Stimulated activated CD8-positive, alpha-beta memory T cell treated with anti-CD3 and anti-CD28 coated beads, Interleukin-4, amount 100 ng/mL, for 4 hours (primary cell): ENCODE measurements around the gene MYOM1.

Experiments
- DNase-seq, 2 donors: peaks; one replicate each; pipeline ENCODE4 v3.0.0-alpha.2; 2020; ENCODE audit warnings: low read depth in 2 of 2, low spot score in 1 of 2

MYOM1 gene

GRCh38 chr18:3153107-3153704 lies 66.6 kb downstream of the MYOM1 start:
- DNase-seq, result no peak

GRCh38 chr18:3152294-3152693 lies 67.5 kb downstream of the MYOM1 start:
- no peak for DNase-seq

- no peak for DNase-seq
Measured at GRCh38 chr18:3151399-3152264, 68.1 kb downstream of the MYOM1 start.

DNA sequence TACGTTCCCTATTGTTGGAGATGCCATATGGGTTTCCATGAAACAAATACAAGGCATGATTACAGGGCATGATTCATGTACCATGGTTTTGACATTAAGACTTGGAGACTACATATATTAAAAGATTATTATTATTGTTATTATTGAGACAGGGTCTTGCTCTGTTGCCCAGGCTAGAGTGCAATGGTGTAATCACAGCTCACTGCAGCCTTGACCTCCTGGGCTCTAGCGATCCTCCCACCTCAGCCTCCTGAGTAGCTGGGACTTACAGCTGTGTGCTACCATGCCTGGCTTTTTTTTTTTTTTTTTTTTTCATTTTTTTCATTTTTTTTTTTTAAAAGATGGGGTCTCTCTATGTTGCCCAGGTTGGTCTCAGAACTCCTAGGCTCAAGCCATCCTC lies 69.1 kb downstream of the MYOM1 start:
- DNase-seq, result no peak

DNA sequence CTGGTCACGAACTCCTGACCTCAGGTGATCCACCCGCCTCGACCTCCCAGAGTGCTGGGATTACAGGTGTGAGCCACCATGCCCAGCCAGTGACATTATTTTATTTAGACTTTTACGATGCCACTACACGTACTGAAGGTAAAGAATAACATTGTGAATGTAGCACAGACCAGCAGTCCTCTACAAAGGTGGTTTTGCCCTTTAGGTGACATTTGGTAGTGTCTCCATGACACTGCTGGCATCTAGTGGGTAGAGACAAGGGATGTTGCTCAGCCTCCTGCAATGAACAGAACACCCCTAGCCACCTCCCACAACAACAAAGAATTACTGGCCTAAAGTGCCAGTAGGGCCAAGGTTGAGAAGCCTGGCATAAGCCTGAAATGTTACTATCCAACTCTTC lies 69.5 kb downstream of the MYOM1 start:
- no peak for DNase-seq

DNA sequence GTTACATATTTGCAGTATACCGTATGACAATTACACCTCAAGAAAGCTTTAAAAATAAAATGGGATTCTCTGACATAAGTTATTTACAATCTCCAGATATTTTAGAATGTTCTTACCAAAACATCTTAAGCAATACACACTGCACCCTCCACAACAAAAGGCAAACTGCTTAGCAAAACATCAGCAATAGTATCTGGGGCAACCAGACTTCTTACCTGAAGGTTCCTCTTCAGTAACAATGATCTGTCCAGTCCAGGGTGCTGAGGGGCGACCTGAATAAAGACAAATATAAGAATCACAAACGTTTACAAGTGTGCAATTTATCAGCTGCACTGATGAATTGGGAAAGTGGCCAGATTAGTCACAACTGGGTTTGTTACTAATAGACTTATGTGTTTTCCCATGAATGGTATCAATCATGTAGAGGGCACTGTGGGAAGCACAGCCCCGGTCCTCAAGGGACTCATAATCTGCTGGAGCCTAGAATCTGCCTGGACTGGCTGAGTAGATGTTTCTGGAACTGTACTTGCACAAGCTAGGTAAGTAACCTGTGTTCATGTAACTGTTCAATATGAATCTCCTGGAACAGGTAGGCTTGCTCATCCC lies 70.7 kb downstream of the MYOM1 start:
- no peak for DNase-seq

DNA sequence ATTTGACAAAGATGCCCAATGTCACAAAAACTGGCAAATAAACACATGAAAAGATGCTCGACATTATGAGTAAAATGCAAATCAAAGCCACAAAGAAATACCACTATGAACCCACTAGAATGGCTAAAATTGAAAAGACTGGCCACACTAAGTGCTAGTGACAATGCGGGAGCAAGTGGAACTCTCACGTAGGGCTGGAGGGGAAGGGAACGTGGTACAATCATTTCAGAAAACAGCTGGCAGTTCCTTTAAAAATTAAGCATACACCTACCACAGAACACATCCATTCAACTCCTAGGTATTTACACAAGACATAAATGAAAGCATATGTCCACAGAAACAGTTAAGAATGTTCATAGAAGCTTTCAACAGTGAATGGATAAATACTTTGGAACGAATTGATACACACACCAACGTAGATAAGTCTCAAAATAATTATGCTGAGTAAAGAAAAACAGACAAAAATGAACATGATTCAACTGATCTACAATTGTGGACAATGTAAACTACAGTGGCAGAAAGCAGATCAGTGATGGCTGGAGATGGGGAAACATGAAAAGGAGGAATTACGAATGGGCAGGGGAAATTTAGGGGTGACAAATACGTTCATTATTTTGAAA lies 71.7 kb downstream of the MYOM1 start:
- DNase-seq, result no peak

DNA sequence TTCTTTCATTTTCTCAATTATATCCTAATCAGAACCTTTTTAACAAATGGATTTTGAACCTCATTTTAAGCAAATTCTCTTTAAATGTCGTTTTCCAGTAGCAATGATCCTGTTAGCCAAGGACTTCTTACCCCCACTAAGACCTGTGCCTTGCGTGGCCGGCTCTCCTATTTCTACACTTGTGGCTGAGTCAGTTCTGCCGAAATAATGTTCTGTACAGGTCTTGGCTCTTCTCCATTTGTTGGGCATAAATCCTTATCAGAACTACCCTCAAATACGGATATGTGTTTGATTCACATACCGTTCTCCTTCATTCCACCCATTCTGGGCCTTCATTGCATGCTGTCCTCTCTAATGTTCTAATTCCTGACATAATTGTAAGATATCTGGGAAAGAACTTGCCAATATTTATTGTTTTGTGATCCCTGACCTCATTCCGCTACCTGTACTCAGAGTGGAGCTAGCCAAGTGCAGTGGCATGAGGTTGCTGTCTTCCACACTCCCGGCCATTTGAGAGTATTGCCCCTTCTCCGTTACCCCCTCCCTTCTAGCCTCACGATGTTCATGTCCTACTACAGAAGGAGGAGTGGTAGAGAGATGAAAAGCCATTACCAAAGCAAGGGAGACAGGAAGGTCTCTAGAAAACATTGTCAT lies 78.7 kb downstream of the MYOM1 start:
- no peak for DNase-seq

GRCh38 chr18:3140342-3140741 lies 79.4 kb downstream of the MYOM1 start:
- no peak for DNase-seq

DNA sequence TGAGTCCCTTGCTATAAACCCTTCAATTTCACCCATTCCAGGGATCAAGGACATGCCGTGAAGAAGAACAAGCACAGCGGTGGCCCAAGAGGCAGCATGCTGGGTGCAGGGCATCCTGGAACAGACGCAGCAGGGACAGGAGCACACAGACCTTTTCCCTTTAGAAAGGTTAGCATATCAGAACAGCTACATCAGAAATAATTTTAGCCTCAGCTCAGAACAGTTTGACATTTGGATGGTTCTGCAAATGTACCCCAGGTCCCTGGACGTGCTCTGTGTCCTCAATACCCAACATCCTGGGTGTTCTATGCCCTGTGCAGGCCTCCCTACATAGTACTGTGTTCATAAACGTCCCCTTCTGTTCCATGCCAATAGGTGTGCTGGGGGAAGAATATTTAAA lies 80.4 kb downstream of the MYOM1 start:
- no peak for DNase-seq

- no peak for DNase-seq
Measured at GRCh38 chr18:3138274-3138975, 81.3 kb downstream of the MYOM1 start.

DNA sequence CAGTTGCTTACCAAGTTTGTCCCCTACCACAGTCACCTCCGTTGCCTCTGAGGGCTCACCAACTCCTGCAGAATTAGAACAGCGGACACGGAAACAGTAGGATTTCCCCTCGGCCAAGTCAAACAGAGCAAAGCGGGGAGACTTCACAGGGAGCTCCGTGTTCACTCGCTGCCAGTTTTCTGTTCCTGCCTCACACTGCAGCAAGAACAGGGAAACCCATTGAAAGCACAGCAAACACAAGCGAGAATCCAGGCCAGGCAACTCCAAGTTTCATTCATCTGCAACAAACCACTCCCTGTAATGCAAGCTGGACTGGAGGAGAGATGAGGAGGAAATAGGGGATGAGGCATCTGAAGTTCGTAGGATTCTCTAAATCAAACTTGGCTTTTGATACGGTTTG lies 84.2 kb downstream of the MYOM1 start:
- DNase-seq, result no peak

DNA sequence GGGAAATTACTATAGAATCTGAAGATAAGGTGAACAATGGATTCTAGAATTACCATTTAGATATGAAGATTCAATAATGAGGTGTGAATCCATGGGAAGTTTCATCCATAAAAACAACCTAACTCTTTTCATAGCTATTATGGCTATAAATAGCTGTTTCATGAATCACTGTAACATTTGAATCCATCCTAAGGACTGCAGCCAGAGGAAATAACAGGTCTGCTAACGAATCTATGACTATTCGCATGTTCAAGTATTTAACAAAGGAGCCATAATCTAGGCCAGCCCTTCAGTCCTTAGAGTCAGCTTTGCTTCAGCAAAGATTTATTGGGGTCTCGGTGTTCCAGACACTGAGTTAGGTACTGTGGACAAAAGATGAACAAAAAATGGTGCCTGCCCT lies 87.1 kb downstream of the MYOM1 start:
- DNase-seq, result no peak

DNA sequence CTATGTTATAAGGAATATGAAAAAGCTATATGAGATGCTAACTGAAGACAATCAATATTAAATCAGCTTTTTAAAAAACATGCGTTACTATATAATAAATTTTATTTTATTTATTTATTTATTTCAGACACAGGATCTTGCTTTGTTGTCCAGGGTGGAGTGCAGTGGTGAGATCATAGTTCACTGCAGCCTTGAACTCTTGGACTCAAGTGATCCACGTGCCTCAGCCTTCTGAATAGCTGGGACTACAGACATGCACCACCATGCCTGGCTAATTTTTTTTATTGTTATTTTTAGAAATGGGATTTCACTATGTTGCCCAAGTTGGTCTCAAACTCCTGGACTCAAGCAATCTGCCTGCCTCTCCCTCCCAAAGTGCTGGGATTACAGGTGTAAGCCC lies 89.4 kb downstream of the MYOM1 start:
- DNase-seq, result no peak

DNA sequence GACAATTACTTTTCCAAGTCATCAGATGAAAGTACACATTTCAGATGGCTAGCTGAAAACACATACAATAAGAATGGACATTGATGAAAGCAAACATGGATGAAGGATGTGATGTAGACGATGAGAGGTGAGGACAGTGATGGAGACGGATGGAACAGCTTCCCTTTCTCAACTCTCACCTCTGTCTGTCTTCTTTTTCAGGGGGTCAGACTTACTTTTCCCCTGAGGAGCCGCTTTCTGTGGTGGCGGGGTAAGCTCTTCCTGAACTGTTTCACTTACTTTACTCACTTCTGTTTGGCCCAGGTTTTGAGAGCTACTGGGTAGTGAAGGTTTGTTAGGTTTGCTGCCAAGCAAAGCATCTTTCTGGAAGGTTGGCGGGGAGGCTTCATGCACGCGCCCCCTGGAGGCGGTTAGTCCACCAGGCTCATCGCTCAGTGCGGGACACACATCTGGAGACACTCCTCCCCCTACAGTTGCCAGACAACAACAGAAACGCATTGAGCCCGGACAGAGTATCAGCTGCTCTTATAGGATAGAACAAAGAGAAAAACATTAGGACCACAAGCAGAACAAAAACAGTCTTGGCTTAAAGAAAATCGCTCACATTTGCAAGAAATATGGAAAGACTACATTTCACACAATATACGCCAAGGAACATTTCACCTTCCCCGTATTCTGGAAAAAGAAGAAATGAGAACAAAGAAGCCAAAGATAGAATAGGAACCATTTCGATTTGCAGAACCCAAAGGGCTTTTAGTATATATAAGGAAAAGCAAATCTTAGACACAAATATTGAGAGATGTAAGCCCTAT lies 90.5 kb downstream of the MYOM1 start:
- DNase-seq, result peak; percentile 41 to 57

DNA sequence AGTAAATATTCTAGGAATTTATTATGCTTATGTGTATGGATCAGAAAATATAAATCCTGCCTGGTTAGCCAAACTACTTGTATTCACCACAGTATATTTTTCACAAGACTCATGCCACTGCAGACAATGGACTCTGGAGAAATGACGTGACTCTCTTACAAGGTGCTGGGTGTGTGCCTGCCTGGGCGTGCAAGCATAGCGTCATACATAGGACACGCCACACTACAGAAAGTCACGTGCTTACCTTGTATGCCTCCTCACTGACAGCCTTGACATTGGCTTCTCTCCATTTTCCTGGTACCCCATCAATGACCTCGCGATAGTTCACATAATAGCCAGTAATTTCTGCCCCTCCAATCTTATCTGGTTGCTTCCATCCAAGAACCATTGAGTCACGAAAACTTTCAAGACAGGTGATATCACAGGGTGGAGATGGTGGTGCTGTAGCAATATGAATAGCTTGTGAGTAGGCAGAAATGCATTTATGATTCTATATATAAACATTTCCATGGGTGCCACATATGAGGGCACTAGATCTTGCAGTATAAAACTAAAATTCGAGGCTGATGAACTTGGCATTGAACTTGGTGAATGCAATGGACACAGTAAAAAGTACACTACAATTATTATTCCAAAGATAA lies 93.2 kb downstream of the MYOM1 start:
- DNase-seq, result no peak

DNA sequence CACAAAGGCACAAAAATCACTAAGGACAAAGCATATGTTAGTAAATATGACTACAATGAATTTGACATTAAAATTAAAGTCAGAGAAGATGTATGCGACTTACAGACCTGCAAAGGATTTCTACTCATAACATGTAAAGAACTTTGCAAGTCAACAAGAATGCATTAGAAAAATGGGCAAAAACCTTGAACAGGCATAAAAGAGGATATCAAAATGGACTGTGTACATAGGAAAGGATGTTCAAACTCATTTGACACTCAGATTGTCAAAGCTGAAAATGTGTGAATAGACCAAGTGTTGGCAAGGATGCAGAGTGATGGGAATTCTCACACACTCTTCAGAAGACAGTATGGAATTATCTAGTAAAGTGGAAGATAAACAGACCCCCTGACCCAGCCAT lies 94.9 kb downstream of the MYOM1 start:
- DNase-seq, result no peak

DNA sequence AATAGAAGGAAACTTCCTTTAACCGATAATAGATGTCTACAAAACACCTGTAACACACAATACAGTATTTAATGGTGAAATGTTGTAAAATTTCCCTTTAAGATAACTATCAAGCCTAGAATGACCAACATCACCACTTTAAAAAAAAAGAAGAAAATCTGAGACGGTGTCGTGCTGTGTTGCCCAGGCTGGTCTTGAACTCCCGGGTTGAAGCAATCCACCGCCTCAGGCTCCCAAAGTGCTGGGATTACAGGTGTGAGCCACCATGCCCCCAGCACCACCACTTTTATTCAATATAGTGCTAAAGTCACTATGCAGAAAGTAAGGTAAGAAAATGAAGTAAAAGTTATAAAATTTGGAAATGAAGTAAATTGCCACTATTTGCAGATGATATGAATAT lies 96.9 kb downstream of the MYOM1 start:
- no peak for DNase-seq

DNA sequence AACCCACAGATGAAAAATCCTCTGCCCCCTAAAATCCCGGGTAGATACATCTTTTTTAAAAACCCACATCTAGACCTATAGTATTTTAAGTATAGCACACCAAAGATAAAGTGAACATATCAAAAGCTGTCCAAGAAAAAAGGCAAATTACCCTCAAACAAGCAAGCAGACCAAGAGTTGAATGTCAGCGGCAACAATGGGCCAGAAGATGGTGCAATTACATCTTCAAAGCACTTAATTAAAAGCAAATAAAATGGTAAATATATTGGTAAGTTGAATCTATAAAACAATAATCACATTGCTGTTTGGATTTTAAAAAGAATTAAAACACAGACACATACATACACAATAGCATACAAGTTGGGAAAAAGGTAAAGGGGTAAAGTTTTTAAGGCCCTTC lies 98.5 kb downstream of the MYOM1 start:
- DNase-seq, result no peak

- DNase-seq, result no peak
Measured at GRCh38 chr18:3120356-3120755, 99.4 kb downstream of the MYOM1 start.
